Breast epithelium (tissue), 4 donors: ENCODE measurements around the gene CHD6. TPM values are rescaled to one million over a fixed set of nuclear protein-coding genes. Genes with fewer than 3 reads are reported as not detected.
A peak's percentile ranks its signal among the peaks of the same experiment; 100 is the strongest.

Experiments used
- DNase-seq, 2 donors: peaks; one replicate each; pipeline ENCODE4 v3.0.0-alpha.2; 2019; ENCODE audit warnings: low spot score in 2 of 2
- H3K27ac ChIP-seq, 2 donors: fragments of 200-600 bp; sonication (generic) in 1 of 2; one replicate each; pipeline ENCODE4 v1.5.1; 2016 to 2019; ENCODE audit warnings: mild to moderate bottlenecking in 1 of 2
- H3K27me3 ChIP-seq, 2 donors: fragments of 200-600 bp; sonication (generic) in 1 of 2; one replicate each; pipeline versions ENCODE4 v1.5.1 to v1.6.0; 2017 to 2019; ENCODE audit warnings: control low read depth in 1 of 2, mild to moderate bottlenecking in 1 of 2
- H3K36me3 ChIP-seq: fragments of 200-600 bp; one replicate; pipeline ENCODE4 v1.5.1; 2019
- H3K4me1 ChIP-seq, 2 donors: fragments of 200-600 bp; sonication (generic); one replicate each; pipeline ENCODE4 v1.5.1; 2016 to 2019; ENCODE audit warnings: control low read depth in 1 of 2
- H3K4me3 ChIP-seq, 3 donors: fragments of 200-600 bp; sonication (generic); 1 replicate in 2 of 3; 2 replicates in 1 of 3; pipeline ENCODE4 v1.5.1; 2016 to 2019; ENCODE audit warnings: mild to moderate bottlenecking in 3 of 3, moderate library complexity in 2 of 3
- H3K9me3 ChIP-seq, 2 donors: fragments of 200-600 bp; sonication (generic) in 1 of 2; one replicate each; pipeline ENCODE4 v1.5.1; 2016 to 2019; ENCODE audit warnings: control low read depth in 1 of 2
- CTCF ChIP-seq, 3 donors: fragments of 450-650 bp; IDR thresholded peaks; one replicate each; pipeline ENCODE4 v1.5.1; 2016 to 2017; ENCODE audit warnings: antibody characterized with exemption in 3 of 3, mild to moderate bottlenecking in 3 of 3, moderate library complexity in 3 of 3
- POLR2A ChIP-seq: fragments of 450-650 bp; IDR thresholded peaks from one replicate; pipeline ENCODE4 v1.6.1; 2016; ENCODE audit warnings: antibody characterized with exemption, mild to moderate bottlenecking, moderate library complexity
- POLR2AphosphoS5 ChIP-seq, 3 donors: sonication (generic); formaldehyde crosslinking; IDR thresholded peaks; one replicate each; pipeline ENCODE4 v1.6.1; 2017; ENCODE audit warnings: antibody characterized with exemption in 3 of 3
- intact Hi-C: fragments of 100-400 bp; cut with DNase I; formaldehyde crosslinking; loops from one replicate; pipeline ENCODE4 v1.15.1; 2023; ENCODE audit warnings: low total_unique reads
- total RNA-seq, 3 donors: library from RNA; depleted of rRNA; stranded (reverse); fragments of >200 nt; gene quantifications; one replicate each; pipeline ENCODE4 v1.1.0, GENCODE V29; 2016

The CHD6 gene
- total RNA-seq, 3 donors from 2014 or later, result 31.4 to 85.8 (median 81.0) TPM

- Histone ChIP-seq H3K4me3 (no peak overlapping the region), H3K9me3 (no peaks in the 10 kb centered on the region), H3K36me3 (peaks cover 8% of the 10 kb centered on the region), H3K27ac (no peak overlapping the region), H3K27me3 (no peaks in the 10 kb centered on the region), H3K4me1 (no peaks in the 10 kb centered on the region)
- intact Hi-C loops, result loop anchor here (10.0 kb wide), 1 partner anchor 74 kb away; the partner anchor contains the start of gene LPIN3
- TF ChIP-seq POLR2A (no peak), CTCF (IDR thresholded peaks at IDR 0.05) (no peak), POLR2AphosphoS5 (IDR thresholded peaks at IDR 0.05) (no peak)
- DNase-seq, result no peak
Observed at GRCh38 chr20:41418739-41419293, 199.4 kb downstream of the CHD6 start.

- Histone ChIP-seq H3K27ac (no peak overlapping the region), H3K4me3 (no peak overlapping the region), H3K9me3 (no peaks in the 10 kb centered on the region), H3K4me1 (no peaks in the 10 kb centered on the region), H3K36me3 (peaks cover 8% of the 10 kb centered on the region), H3K27me3 (no peaks in the 10 kb centered on the region)
- intact Hi-C loops, result loop anchor here (10.0 kb wide), 1 partner anchor 73 kb away; the partner anchor contains the start of gene LPIN3
- DNase-seq, result no peak
- TF ChIP-seq POLR2A (no peak), POLR2AphosphoS5 (IDR thresholded peaks at IDR 0.05) (no peak), CTCF (IDR thresholded peaks at IDR 0.05) (no peak)
Observed at GRCh38 chr20:41418031-41418430, 200.1 kb downstream of the CHD6 start.

- no peak for DNase-seq
- TF ChIP-seq POLR2A (no peak), CTCF (IDR thresholded peaks at IDR 0.05) (no peak), POLR2AphosphoS5 (IDR thresholded peaks at IDR 0.05) (no peak)
- Histone ChIP-seq H3K4me3 (no peak overlapping the region), H3K36me3 (no peaks in the 10 kb centered on the region), H3K4me1 (peaks cover 0 to 4% of the 10 kb centered on the region in 2 donors), H3K9me3 (no peaks in the 10 kb centered on the region), H3K27ac (no peak overlapping the region), H3K27me3 (no peaks in the 10 kb centered on the region)
- intact Hi-C loops, result loop anchor here (10.0 kb wide), 1 partner anchor 70 kb away; the partner anchor contains the start of gene LPIN3
Observed at GRCh38 chr20:41415191-41415590, 203.0 kb downstream of the CHD6 start.

GRCh38 chr20:41413169-41413568, 205.0 kb downstream of the CHD6 start:
- Histone ChIP-seq H3K36me3 (no peaks in the 10 kb centered on the region), H3K4me1 (peaks cover 3 to 12% of the 10 kb centered on the region in 2 donors), H3K9me3 (no peaks in the 10 kb centered on the region), H3K4me3 (no peak overlapping the region), H3K27me3 (no peaks in the 10 kb centered on the region), H3K27ac (peak overlapping the region; percentile 34 to 70)
- intact Hi-C loops, result loop anchor here (10.0 kb wide), 1 partner anchor 68 kb away; the partner anchor contains the start of gene LPIN3
- DNase-seq, result no peak
- TF ChIP-seq POLR2AphosphoS5 (IDR thresholded peaks at IDR 0.05), result no peak
- no peak for TF ChIP-seq CTCF (IDR thresholded peaks at IDR 0.05)
- TF ChIP-seq POLR2A, result no peak

- Histone ChIP-seq H3K4me1 (peaks cover 3 to 12% of the 10 kb centered on the region in 2 donors), H3K9me3 (no peaks in the 10 kb centered on the region), H3K27me3 (no peaks in the 10 kb centered on the region), H3K36me3 (no peaks in the 10 kb centered on the region), H3K27ac (peak overlapping the region; percentile 57 to 70), H3K4me3 (no peak overlapping the region)
- TF ChIP-seq POLR2A (no peak), POLR2AphosphoS5 (IDR thresholded peaks at IDR 0.05) (no peak), CTCF (IDR thresholded peaks at IDR 0.05) (no peak)
- DNase-seq, result no peak
- intact Hi-C loops, result loop anchor here (10.0 kb wide), 1 partner anchor 68 kb away; the partner anchor contains the start of gene LPIN3
Observed at GRCh38 chr20:41412324-41413120, 205.7 kb downstream of the CHD6 start.
